Hematopoietic multipotent progenitor cell treated with erythropoietin and hydrocortisone succinate and interleukin-3 and kit ligand, for 17 days (in vitro differentiated cells): ENCODE results near the gene ACSL6.
A peak's percentile ranks its signal among the peaks of the same experiment; 100 is the strongest.

ENCODE experiments used
- DNase-seq: peaks from one replicate; pipeline ENCODE4 v3.0.0-alpha.2; 2015; ENCODE audit warnings: low spot score

ACSL6 gene

DNA sequence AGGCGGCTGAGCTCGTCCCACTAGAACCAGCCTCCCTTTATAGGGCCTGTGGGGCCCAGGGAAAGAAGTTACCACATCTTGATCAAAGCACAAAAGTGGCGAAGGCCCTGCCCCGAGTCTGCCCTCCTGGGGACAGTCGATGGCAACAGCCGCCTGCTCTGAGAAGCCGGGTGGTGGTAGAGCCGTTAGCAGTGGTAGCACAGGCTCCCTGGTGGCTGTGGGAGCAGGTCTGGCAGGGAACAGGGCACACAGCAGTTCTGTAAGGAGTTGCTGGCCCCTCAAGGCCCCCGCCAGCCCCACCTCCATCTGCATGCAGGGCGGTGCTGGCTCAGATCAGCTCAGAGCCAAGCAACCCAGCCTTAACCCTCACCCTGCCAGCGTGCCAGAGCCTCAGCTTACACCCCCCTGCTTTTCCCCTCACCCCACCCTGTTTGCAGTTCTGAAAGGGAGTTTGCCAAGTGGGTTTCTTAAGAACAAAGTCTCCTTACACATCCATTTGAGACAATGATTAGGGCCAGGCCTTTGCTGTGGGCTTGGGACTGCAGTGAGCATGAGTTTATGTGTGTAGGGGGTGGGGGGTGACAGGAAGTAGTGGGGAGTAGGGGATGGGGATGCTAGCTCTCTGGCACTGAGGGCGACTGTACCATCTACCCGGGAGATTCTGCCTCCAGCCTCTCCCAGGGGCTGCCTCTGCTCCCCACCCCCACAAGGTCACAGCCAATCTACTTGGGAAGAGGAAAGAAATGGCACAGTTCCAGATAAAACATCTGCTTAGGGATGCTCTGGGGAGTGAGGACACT, 11.8 kb downstream of the ACSL6 start:
- peak; percentile 33 for DNase-seq

- peak; percentile 36 for DNase-seq
Measured at GRCh38 chr5:131999041-131999440, 12.4 kb downstream of the ACSL6 start.

- peak; percentile 34 for DNase-seq
Measured at GRCh38 chr5:131998431-131999040, 12.9 kb downstream of the ACSL6 start.

- peak; percentile 44 for DNase-seq
Measured at GRCh38 chr5:131997727-131998117, 13.7 kb downstream of the ACSL6 start.

- no peak for DNase-seq
Measured at GRCh38 chr5:131997026-131997726, 14.3 kb downstream of the ACSL6 start.

DNA sequence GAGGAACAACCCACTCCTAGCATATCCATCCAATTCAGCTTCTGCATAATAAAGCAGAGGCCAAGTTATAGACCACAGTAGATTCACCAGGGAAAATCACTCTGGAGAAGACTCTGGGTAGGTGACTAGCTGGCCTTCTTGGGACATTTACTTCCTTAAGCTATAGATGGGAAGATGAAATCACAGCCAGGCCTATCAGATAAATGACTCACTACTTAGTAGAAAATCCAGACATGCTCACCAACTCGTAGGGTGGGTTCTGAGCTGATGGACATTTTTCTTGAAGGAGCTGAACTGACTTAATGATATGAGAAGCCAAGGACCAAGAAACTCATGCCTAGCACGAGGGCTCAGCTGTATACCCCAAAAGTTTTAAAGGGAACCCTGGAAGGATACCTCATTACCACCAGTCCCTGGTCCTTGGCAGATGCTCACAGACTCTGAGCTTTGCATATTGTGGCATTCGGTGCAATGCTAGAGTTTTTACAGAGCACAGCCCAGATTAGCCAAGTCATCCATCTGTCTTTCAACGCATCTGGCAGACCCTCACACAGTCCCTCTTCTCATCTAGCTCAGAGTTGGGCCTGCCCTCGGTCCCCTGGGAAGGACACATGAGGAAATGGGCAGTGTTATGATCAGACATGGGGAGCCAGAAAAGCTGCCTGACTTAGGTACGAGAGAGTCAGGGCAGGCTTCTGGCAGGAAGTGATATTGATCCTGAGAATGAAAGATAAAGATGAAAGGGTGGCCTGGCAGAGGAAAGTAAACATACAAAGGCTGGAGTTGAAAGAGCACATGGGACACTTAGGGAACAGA, 15.0 kb downstream of the ACSL6 start:
- DNase-seq: peak; percentile 83

- peak; percentile 93 for DNase-seq
Measured at GRCh38 chr5:131994533-131995226, 16.8 kb downstream of the ACSL6 start.

DNA sequence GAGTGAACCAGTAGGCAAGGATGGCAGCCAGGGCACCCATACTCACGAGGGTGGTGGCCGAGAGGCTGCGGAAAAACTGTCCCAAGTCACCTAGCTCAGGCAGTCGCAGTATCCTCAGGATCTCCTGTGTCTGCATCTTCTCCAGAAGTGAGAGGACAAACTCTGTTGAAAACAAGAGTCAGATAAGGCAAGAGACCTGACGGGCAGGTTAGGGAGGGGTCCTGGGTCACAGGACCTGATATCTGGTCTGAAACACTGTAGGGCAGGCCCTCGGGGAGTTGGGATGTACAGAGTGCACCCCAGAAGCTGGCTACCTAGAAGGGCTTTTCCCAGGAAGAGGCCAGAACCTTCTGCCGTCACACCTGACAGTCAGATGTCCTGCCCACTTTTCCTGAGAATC, 17.4 kb downstream of the ACSL6 start:
- no peak for DNase-seq

DNA sequence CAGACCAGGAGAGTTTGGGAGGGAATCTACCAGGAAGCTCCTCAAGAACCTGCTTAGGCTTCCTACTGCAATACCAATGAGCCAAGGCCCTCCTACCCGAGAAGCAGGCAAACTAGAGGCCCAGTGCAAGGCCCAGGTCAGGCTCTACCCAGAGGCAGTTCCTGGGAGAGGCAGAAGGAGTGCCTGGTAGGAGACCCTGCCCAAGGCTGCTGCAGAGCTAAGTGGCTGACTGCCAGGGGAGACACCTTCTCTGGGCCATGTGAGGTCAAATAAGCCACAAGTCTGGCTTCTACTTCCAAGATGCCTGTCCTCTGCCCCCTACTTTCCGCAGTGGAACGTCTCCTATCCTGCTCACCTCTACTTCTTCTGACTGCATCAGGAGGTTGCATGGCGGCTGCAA, 17.8 kb downstream of the ACSL6 start:
- peak; percentile 73 for DNase-seq

DNA sequence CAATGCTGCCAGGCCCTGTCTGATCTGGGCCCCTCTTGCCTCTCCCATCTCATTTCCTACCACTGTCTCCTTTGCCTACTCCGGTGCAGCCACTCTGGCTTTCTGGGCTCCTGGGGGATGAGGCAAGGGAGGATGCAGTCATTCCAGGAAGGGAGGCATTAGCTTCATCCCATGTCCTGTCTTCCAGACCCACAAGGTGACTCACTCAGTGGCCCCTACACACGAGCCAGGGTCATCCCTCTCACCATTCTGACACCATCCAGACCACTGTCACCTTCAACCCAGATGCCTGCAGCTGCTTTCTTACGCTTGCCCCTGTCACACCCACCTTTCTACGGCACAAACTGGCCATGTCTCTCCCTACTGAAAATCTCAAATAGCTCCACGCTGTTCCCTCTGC, 19.1 kb downstream of the ACSL6 start:
- peak; percentile 32 for DNase-seq

DNA sequence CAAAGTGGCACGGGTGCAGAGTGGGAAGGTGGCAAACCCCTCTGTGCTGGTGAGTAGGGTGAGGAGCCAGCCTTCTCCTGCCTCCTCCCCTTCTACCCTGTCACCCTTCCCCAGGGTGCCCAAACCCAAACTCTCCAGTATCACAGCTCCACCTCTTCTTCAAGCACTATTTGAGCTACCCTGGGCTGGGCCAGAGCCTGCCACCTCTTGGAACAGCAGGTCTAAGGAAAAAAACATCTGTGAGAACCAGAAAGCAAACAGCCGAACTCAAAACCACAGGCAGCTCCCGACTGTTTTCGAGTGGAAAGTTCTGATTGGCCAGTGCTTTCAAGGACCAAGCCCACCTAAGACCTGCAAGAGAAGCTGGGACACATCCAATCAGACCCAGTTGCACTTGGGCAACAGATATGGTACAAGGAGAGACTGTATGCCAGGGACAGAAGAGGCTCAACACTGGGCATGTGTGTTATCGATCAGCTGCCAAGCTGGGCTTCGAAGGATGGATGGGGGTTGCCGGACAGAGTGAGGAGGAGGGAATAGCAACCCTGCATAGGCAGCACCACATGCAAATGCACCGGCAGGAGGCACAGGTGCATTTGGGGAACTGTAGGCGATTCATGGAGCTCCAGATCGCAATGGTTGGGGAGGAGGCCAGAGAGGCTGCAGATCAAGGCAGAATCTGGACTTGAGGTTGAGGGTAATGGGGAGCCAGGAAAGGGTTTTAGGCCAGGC, 19.7 kb downstream of the ACSL6 start:
- peak; percentile 41 for DNase-seq

- no peak for DNase-seq
Measured at GRCh38 chr5:131990716-131991115, 20.7 kb downstream of the ACSL6 start.

DNA sequence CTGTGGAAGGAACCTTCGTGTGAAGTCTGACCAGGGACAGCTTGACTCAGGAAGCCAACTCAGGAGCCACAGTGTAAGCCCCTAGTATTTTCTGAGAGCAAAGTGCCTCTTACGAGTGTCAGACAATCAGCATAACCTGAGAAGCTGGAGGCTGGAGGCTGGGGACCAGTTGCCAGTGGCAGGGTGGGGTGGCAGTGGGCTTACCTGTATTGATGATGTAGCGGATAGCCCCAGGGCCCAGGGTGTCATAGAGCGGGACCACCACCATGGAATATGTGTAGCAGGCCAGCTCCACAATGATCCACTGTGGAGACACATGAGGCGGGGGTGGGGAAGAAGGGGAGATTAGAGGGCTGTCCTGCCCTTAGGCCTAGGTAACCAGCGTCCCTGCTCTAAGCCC, 22.9 kb downstream of the ACSL6 start:
- no peak for DNase-seq

DNA sequence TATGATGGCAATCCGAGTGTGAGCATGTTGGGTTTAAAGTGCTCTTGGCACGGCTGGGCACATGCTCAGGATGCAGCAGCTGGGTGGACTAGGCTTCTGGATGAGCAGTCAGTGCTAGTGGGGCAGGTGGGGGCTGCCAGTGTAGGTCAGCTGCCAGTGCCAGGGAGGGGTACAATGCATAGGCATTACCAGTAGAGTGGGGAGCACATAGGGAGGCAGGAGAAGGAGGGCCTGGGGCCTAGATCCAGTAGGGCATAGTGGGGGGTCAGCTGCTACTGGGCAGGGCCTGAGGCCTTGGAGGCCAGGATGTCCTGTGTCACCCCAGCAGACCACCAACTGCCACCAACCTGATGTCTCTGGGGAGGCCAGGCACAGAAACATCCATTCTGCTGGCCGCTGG, 24.2 kb downstream of the ACSL6 start:
- no peak for DNase-seq

DNA sequence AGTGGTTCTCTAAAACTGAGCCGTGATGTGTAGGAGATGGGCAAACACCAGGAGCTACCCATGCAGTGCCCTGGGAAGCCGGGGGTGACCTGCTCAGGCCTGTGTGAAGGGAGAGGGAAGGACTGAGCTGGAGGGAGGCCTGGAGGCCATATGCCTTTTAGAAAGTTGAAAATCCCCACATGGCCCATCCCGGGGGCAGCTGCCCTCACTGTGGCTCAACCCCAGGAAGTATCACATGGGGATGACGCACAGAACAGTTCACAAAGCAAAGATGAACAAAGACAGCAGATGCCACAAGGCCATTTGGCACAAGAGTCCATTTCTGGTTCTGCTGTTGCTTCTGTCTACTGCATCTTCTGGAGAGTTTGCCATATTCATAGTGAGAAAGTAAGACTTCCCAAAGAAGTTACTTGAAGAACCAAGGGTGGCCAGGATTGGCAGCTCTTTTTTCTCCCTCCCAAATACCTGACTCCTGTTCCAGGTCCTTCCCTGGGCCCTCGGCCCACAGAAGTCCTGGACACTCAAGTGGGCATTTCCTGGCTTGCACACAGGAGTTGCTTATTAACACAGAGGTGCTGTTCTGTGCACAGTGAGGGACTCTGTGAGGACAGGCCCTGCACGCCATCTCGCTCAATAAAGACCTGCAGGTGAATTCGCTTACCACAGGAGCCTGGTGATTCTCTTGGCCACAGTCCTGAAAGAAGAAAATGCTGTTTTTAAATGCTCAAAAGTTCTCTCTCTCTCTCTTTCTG, 25.1 kb downstream of the ACSL6 start:
- no peak for DNase-seq

- no peak for DNase-seq
Measured at GRCh38 chr5:131984956-131985665, 26.3 kb downstream of the ACSL6 start.

GRCh38 chr5:131983244-131983771, 28.1 kb downstream of the ACSL6 start:
- no peak for DNase-seq

GRCh38 chr5:131981516-131981915, 29.9 kb downstream of the ACSL6 start:
- no peak for DNase-seq

GRCh38 chr5:131980696-131981095, 30.8 kb downstream of the ACSL6 start:
- DNase-seq: no peak
